HL-60 (cell line): Measurements from ENCODE around the gene STOM.

Source experiments
- DNase-seq, 2 experiments: peaks; one replicate each; pipeline ENCODE4 v3.0.0-alpha.2; 2010 to 2020; ENCODE audit warnings: low read depth in 1 of 2, low spot score in 1 of 2
- H3K27ac ChIP-seq: fragments of 250-450 bp; sonication (Bioruptor Pico); replicated peaks from 2 replicates; pipeline ENCODE4 v1.5.1; 2020; ENCODE audit warnings: mild to moderate bottlenecking, moderate library complexity
- H3K27me3 ChIP-seq: fragments of 250-450 bp; sonication (Bioruptor Pico); 2 replicates; pipeline ENCODE4 v1.5.1; 2021; ENCODE audit warnings: mild to moderate bottlenecking, moderate library complexity; ENCODE audit not compliant: insufficient read depth, poor library complexity, severe bottlenecking
- H3K4me3 ChIP-seq: replicated peaks from 2 replicates; pipeline ENCODE4 v1.5.1; 2011; ENCODE audit warnings: mild to moderate bottlenecking, control low read depth, low read length; ENCODE audit not compliant: insufficient read depth
- CTCF ChIP-seq: IDR thresholded peaks from one replicate; pipeline ENCODE4 v1.5.1; 2011; ENCODE audit warnings: low read length, control low read depth, inconsistent platforms; ENCODE audit not compliant: insufficient read depth
- GABPA ChIP-seq: IDR thresholded peaks from 2 replicates; pipeline ENCODE4 v1.6.1; 2012; ENCODE audit warnings: low read depth
- POLR2AphosphoS5 ChIP-seq: IDR thresholded peaks from 2 replicates; pipeline ENCODE4 v1.6.1; 2012; ENCODE audit warnings: low read depth
- REST ChIP-seq: IDR thresholded peaks from 2 replicates; pipeline ENCODE4 v1.6.1; 2012; ENCODE audit warnings: low read depth; ENCODE audit not compliant: insufficient replicate concordance
- SPI1 ChIP-seq: IDR thresholded peaks from 2 replicates; pipeline ENCODE4 v1.6.1; 2012; ENCODE audit warnings: low read depth, mild to moderate bottlenecking, borderline replicate concordance

The STOM gene

GRCh38 chr9:121358751-121359150 lies 11.3 kb downstream of the STOM start:
- Histone ChIP-seq H3K27ac (peak overlapping the region; percentile 3; the same call in 1 of the 2 replicates), H3K4me3 (no peak overlapping the region)
- no peak for TF ChIP-seq CTCF
- TF ChIP-seq REST, result no peak
- no peak for TF ChIP-seq SPI1
- TF ChIP-seq GABPA, result no peak
- no peak for TF ChIP-seq POLR2AphosphoS5

GRCh38 chr9:121357011-121357410 lies 13.0 kb downstream of the STOM start:
- Histone ChIP-seq H3K27ac (peak overlapping the region; percentile 32), H3K4me3 (no peak overlapping the region), H3K27me3 (no peaks in the 10 kb centered on the region)
- TF ChIP-seq POLR2AphosphoS5, result no peak
- no peak for TF ChIP-seq SPI1
- no peak for TF ChIP-seq GABPA
- DNase-seq, result no peak

More at GRCh38 chr9:121358751-121359150, 11.3 kb downstream of the STOM start:
- no peak for DNase-seq
- H3K27me3 ChIP-seq, result no peaks in the 10 kb centered on the region

- DNase-seq, result no peak
- Histone ChIP-seq H3K4me3 (no peak overlapping the region), H3K27me3 (no peaks in the 10 kb centered on the region), H3K27ac (no peak overlapping the region)
- no peak for TF ChIP-seq CTCF
- TF ChIP-seq POLR2AphosphoS5, result no peak
- no peak for TF ChIP-seq REST
- no peak for TF ChIP-seq GABPA
- no peak for TF ChIP-seq SPI1
These were observed 15.3 kb downstream of the STOM start for GRCh38 chr9:121354762-121355161.

GRCh38 chr9:121354141-121354540 lies 15.9 kb downstream of the STOM start:
- DNase-seq, result no peak
- no peak for TF ChIP-seq SPI1
- TF ChIP-seq REST, result no peak
- no peak for TF ChIP-seq POLR2AphosphoS5
- TF ChIP-seq CTCF, result no peak
- no peak for TF ChIP-seq GABPA
- H3K27me3 ChIP-seq, result no peaks in the 10 kb centered on the region
- H3K27ac ChIP-seq, result peak overlapping the region; percentile 75
- no peak overlapping the region for H3K4me3 ChIP-seq
